ENCODE measurements around the gene SH3GL2.

DNA sequence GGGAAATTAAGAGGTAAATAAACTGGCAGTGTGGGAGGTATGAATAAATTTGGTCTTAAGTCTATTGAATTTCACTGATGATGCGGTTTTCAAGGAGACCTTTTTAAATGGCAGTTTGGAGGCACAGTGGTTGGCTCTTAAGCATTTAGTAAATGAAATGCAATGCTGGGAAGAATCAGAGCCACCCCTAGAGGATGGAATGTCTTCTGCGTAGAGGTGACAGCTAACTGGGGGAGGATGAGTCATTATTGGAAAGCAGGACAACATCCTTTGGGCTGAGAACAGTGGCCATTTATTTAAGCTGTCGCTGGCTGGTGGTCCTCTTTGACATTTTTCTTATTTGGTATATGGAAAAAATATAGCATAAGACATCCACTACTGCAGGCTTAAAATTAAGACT is 163.2 kb downstream of the SH3GL2 start:
- no peak for TF ChIP-seq POLR2AphosphoS5 (IDR thresholded peaks at IDR 0.05; ENCODE audit: low read depth, low read length)
- TF ChIP-seq, protein P1, sequence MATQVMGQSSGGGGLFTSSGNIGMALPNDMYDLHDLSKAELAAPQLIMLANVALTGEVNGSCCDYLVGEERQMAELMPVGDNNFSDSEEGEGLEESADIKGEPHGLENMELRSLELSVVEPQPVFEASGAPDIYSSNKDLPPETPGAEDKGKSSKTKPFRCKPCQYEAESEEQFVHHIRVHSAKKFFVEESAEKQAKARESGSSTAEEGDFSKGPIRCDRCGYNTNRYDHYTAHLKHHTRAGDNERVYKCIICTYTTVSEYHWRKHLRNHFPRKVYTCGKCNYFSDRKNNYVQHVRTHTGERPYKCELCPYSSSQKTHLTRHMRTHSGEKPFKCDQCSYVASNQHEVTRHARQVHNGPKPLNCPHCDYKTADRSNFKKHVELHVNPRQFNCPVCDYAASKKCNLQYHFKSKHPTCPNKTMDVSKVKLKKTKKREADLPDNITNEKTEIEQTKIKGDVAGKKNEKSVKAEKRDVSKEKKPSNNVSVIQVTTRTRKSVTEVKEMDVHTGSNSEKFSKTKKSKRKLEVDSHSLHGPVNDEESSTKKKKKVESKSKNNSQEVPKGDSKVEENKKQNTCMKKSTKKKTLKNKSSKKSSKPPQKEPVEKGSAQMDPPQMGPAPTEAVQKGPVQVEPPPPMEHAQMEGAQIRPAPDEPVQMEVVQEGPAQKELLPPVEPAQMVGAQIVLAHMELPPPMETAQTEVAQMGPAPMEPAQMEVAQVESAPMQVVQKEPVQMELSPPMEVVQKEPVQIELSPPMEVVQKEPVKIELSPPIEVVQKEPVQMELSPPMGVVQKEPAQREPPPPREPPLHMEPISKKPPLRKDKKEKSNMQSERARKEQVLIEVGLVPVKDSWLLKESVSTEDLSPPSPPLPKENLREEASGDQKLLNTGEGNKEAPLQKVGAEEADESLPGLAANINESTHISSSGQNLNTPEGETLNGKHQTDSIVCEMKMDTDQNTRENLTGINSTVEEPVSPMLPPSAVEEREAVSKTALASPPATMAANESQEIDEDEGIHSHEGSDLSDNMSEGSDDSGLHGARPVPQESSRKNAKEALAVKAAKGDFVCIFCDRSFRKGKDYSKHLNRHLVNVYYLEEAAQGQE (IDR thresholded peaks at IDR 0.05; ENCODE audit: insufficient read depth in 1 of 2, low read depth in 2 of 2, low read length in 2 of 2) = no peak
- TF ChIP-seq TAF1 (IDR thresholded peaks at IDR 0.05; ENCODE audit: borderline replicate concordance, insufficient read depth, low read length) = no peak

All from PFSK-1 (cell line).